HG03095 (cell line): ENCODE results near the gene MYL11.
"Not testable (repeated sequence)": the region's sequence is repeated elsewhere in the genome, so short reads cannot be mapped to it uniquely, and the experiment has no call there.

ENCODE experiments used
- ATAC-seq: cut with Tn5 transposase; IDR thresholded peaks from one replicate; pipeline ENCODE4 v1.9.1; 2021; ENCODE audit warnings: moderate library complexity; ENCODE audit not compliant: unreplicated experiment

MYL11 gene

DNA sequence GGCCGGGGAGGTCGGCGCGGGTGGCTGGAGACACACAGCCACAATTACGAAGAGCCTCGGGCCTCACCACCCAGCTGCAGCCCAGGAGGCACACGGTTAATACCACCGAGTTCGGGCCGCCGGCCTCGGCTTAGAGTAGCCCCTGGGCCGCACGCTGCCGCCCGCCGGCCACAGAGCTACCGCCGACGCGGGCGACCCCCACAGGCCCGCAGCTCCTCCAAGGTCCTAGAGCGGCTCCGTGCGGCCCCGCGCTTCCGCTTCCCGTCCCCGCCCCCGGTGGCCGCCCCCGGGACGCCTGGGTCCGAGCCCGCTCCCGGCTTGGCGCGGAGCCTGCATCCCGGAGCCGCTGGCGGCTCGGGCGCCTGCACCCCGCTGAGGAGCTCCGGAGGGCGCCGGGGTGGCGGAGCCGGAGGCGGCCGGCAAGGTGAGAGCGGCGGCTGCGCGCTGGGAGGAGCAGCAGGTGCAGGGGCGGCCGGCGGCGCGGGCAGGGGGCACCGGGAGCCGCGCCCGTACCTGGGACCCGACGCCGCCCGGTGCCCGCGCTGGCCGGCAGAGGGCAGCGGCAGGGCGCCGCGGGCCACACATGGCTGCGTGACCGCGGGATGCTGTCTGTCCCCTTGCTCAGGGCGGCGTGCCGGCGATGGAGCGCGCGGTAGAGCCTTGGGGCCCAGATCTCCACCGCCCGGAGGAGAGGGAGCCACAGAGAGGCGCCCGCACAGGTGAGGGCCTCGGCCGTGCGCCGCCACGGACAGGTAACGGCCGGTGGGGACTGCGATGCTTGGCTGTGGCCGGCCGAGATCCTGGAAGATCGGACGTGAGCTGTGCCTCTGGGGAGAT is 20.8 kb downstream of the MYL11 start, which contains the start of gene ZNF48:
ZNF48 (plus strand) TSS at position 266 of the 837 bp plus-strand sequence; CDS start at position 641, 375 bp downstream.
- peak; percentile 40 for ATAC-seq

- no peak for ATAC-seq
Observed at GRCh38 chr16:30395992-30396585, 21.5 kb downstream of the MYL11 start.

DNA sequence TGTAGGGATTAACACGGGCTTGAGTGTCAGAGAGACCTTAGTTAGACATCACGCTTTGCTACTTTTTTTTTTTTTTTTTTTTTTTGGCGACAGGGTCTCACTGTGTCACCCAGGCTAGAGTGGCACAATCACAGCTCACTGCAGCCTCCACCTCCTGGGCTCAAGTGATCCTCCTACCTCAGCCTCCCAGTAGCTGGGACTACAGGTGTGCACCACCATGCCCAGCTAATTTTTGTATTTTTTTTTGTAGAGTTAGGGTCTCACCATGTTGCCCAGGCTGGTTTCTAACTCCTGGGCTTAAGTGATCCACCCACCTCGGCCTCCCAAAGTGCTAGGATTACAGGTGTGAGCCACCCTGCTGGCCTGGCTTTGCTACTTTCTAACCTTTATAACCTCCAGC is 22.0 kb downstream of the MYL11 start:
- ATAC-seq = not testable (repeated sequence)

DNA sequence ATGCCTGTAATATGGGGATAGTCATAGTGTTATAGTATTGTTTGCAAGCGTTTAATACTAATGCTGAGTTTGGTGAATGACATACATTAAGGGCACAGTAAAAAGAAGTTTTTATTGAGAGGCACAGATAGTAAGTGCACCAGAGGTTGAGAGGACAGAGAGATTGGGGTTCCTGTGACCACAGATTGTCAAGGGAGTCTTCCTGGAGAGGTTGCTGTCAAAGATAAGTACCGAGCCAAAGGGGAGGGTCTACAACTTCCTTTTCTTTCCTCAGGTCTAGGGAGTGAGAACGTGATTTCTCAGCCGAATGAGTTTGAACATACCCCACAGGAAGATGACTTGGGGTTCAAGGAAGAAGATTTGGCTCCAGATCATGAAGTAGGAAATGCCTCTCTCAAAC is 22.5 kb downstream of the MYL11 start:
- ATAC-seq = no peak

DNA sequence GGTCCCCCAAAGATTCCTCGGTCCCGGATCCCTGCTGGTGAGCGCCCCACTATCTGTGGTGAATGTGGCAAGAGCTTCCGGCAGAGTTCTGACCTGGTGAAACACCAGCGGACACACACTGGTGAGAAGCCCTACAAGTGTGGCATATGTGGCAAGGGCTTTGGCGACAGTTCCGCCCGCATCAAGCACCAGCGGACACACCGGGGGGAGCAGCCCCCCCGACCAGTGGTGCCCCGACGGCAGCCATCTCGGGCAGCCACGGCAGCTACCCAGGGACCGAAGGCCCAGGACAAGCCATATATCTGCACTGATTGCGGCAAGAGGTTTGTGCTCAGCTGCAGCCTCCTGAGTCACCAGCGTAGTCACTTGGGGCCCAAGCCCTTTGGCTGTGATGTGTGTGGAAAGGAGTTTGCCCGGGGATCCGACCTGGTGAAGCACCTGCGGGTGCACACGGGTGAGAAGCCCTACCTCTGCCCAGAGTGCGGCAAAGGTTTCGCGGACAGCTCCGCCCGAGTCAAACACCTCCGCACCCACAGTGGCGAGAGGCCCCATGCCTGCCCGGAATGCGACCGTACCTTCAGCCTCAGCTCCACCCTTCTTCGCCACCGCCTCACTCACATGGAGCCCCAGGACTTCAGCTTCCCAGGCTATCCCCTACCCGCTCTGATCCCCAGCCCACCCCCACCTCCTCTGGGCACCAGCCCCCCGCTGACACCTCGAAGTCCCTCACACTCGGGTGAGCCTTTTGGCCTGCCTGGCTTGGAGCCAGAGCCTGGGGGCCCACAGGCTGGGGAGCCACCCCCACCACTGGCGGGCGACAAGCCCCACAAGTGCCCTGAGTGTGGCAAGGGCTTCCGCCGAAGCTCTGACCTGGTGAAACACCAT is 23.4 kb downstream of the MYL11 start:
- ATAC-seq = no peak

DNA sequence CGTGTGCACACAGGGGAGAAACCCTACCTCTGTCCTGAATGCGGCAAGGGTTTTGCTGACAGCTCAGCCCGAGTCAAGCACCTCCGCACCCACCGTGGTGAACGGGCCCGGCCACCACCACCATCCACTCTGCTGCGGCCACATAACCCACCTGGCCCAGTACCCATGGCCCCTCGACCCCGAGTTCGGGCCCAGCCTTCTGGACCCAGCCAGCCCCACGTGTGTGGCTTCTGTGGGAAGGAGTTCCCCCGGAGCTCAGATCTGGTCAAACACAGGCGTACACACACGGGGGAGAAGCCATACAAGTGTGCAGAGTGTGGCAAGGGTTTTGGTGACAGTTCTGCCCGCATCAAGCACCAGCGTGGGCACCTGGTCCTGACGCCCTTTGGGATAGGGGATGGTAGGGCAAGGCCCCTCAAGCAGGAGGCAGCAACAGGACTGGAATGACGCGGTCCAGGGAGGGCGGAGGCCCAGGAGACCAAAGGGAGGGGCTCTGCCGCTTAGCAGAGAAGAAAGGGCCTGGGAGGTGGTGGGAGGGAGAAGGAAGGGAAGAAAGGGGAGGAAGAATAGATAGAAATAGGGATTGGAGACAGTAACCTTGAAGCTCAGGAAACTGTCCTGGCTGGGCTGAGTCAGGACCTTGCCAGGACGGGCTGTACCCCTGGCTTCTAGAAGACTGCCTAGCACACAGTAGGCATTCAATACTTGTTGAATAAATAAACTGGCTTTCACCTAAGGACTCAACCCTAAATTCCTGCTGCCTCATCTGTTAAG is 24.2 kb downstream of the MYL11 start:
- ATAC-seq = no peak

DNA sequence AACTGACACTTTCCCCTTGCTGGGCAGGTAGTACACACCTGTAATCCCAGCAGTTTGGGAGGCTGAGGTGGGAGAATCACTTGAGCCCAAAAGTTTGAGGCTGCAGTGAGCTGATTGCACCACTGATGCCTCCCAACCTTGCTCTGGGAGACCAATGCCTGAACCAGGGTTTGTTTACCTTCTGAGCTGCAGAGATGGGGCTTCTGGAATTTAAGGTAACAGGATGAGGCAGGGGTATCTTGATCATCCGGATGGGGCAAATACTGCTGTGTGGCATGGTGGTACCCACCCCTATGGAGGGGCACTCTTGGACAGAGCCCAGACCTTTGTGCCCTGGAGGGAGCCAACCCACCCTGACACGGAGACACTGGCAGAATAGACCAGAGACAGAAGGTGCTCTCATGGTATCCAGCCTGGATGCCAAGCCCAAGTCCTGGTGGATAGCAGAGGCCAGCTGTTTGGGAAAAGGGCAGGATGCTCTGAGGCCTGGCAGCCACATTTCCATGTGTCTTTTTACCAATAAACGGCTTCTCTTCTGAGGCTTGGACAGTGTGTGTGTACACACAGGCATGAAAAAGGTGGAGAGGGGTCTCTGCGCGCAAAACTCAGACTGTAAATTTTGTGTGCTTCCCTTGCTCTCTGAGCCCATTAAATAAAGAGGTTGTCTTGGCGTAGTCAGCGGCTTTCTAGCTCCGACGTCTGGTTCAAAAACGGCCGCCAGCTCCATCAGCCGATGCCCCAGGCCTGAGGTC is 25.0 kb downstream of the MYL11 start:
- ATAC-seq = no peak

- no peak for ATAC-seq
Observed at GRCh38 chr16:30401768-30402425, 27.3 kb downstream of the MYL11 start.

DNA sequence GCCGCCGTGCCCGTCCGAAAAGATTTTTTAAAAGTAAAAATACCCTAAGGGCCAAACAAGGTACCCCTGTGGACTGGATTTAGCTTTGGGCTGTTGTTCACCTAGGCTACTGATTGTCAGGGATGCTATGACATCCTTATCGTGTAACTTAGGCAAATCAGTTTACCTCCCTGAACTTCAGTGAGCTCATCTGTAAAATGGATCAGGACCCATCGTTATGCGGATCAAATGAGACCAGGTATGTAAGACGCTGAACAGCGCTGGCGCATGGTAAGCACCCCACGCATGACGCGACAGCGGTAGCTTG is 32.1 kb downstream of the MYL11 start:
- peak; percentile 8 for ATAC-seq

- peak; percentile 69 for ATAC-seq
Observed at GRCh38 chr16:30407102-30407803, 32.7 kb downstream of the MYL11 start, which contains the start of gene ZNF771. Gene ZNF771 (plus strand): TSS chr16:30407606. CDS start chr16:30408054, 448 bp downstream.

- ATAC-seq = no peak
Observed at GRCh38 chr16:30407804-30408534, 33.4 kb downstream of the MYL11 start.

- no peak for ATAC-seq
Observed at GRCh38 chr16:30409125-30410060, 34.8 kb downstream of the MYL11 start.

GRCh38 chr16:30413112-30413806 is 38.7 kb downstream of the MYL11 start:
- ATAC-seq = no peak

DNA sequence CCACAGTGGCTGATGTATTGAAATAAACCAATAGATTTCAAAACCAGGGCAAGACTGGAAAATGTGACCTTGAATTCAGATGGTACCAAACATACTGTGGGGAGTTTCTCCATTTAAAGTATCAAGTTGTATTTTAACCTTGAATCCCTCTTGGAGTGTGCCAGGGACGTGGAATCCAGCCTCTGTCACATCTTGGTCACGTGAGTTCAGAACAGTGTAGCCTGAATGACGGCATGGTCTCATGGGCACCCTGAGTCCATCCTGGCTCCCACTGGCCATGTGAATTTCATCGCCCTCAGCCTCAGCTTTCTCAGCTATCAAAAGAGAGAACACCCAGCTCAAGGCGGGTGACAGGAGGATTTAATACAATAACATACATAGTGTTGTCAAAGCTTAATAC is 39.6 kb downstream of the MYL11 start:
- no peak for ATAC-seq

GRCh38 chr16:30416047-30416603 is 41.5 kb downstream of the MYL11 start:
- no peak for ATAC-seq
